ENCODE results near the gene ZNF521. TPM values are rescaled to one million over a fixed set of nuclear protein-coding genes. Genes with fewer than 3 reads are reported as not detected.

The ZNF521 gene
- total and polyA plus RNA-seq, 2 donors (not counting 3 experiments of a cell fraction or from before 2014, with no cell fraction given), result 111 to 168 TPM

- DNase-seq (ENCODE audit: low read depth, low spot score) (no peak), FAIRE-seq (no peak)
- intact Hi-C loops (cut with micrococcal nuclease) (no loop called here), dilution Hi-C loops (cut with MboI; ENCODE audit: extremely low pct_ligation_motif_present, low sequenced_read_pairs) (no loop called here)
- TF ChIP-seq GATA2 (IDR thresholded peaks at IDR 0.05; ENCODE audit: insufficient read depth, insufficient read length, low read depth, low read length), result no peak
- TF ChIP-seq EZH2 (IDR thresholded peaks at IDR 0.05; ENCODE audit: borderline replicate concordance, low read depth, low read length, severe bottlenecking), result no peak
- TF ChIP-seq MAX (IDR thresholded peaks at IDR 0.05; ENCODE audit: insufficient read depth, insufficient read length), result no peak
- TF ChIP-seq JUN (IDR thresholded peaks at IDR 0.05; ENCODE audit: borderline replicate concordance, insufficient read depth, insufficient read length, low read depth), result no peak
- TF ChIP-seq CTCF (IDR thresholded peaks at IDR 0.05; ENCODE audit: extremely low read depth in 1 of 2, insufficient read depth in 1 of 2, low read depth in 1 of 2, low read length in 2 of 2), result no peak
- TF ChIP-seq POLR2AphosphoS5 (IDR thresholded peaks at IDR 0.05; ENCODE audit: insufficient read depth, low read depth, low read length), result no peak
- TF ChIP-seq FOS (IDR thresholded peaks at IDR 0.05; ENCODE audit: borderline replicate concordance, insufficient read depth, low read length), result no peak
- TF ChIP-seq MYC (IDR thresholded peaks at IDR 0.05; ENCODE audit: low read depth, low read length), result no peak
- TF ChIP-seq POLR2A (IDR thresholded peaks at IDR 0.05; ENCODE audit: low read depth, low read length), result no peak
- Histone ChIP-seq H3K79me2 (ENCODE audit: control insufficient read depth, insufficient read depth, low read length) (peaks cover 3% of the 10 kb centered on the region), H3K27me3 (ENCODE audit: control insufficient read depth in 2 of 2, insufficient read depth in 2 of 2, low read length in 2 of 2) (no peaks in the 10 kb centered on the region), H3K4me2 (ENCODE audit: insufficient read depth, low read length) (peak overlapping the region; percentile 96), H3K4me3 (replicated peaks in 1 of 3; ENCODE audit: insufficient read depth in 1 of 3, low read depth in 1 of 3, low read length in 3 of 3) (peak overlapping the region in 2 of 3 experiments; percentile 30 to 44), H3K9me1 (replicated peaks; ENCODE audit: control insufficient read depth, extremely low read depth, insufficient read depth, low read length) (no peaks in the 10 kb centered on the region), H3K36me3 (ENCODE audit: control insufficient read depth in 2 of 2, extremely low read depth in 1 of 2, insufficient read depth in 2 of 2, low read length in 2 of 2) (peaks cover 8 to 19% of the 10 kb centered on the region in 2 experiments), H4K20me1 (replicated peaks; ENCODE audit: control insufficient read depth, extremely low read depth, insufficient read depth, low read length) (no peaks in the 10 kb centered on the region), H3K27ac (ENCODE audit: insufficient read depth, low read depth, low read length) (no peak overlapping the region), H3K9ac (replicated peaks; ENCODE audit: extremely low read depth, insufficient read depth, low read length) (no peak overlapping the region), H3K4me1 (ENCODE audit: control insufficient read depth, extremely low read depth, insufficient read depth, low read length) (peaks cover 11% of the 10 kb centered on the region), H2AFZ (ENCODE audit: low read depth, low read length) (no peak overlapping the region), H3K9me3 (replicated peaks; ENCODE audit: control insufficient read depth, insufficient read depth, low read length) (no peaks in the 10 kb centered on the region)
- no TSS peak for BruUV-seq (replicated peaks)
- CTCF ChIA-PET, result interaction anchor here (1.0 to 1.5 kb wide), 3 partner anchors 28 to 162 kb away, joined by 3 to 5 read pairs (median 3); no protein-coding TSS in a partner anchor
- POLR2A ChIA-PET, result interaction anchor here (0.6 kb wide), 1 partner anchor 66 kb away, joined by 3 read pairs; no protein-coding TSS in a partner anchor
Observed at GRCh38 chr18:25164211-25164847, 187.6 kb downstream of the ZNF521 start.

All from endothelial cell of umbilical vein (primary cell).